GM21526 (cell line): Measurements from ENCODE around the gene CAB39L.

Source experiments
- ATAC-seq: cut with Tn5 transposase; IDR thresholded peaks from one replicate; pipeline ENCODE4 v1.9.1; 2021; ENCODE audit warnings: moderate library complexity; ENCODE audit not compliant: unreplicated experiment, low FRiP score

CAB39L gene

DNA sequence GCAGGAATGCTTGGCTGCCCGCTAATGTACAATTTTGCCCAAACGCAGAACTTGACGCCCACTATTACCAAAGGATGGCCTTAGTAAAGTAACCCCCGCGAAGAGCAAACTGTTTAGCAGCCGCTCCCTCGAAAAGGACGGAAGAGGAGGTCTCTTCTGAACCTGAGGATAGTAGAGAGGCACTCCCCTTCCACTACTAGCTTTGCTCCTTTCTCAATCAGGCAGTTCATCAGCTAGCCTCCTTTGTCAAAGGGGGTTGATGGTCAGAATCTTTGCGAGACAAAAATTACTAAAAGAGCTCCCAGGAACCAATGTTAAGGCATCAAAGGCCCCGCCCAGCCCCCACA lies 534 bp downstream of the CAB39L start:
- no peak for ATAC-seq

DNA sequence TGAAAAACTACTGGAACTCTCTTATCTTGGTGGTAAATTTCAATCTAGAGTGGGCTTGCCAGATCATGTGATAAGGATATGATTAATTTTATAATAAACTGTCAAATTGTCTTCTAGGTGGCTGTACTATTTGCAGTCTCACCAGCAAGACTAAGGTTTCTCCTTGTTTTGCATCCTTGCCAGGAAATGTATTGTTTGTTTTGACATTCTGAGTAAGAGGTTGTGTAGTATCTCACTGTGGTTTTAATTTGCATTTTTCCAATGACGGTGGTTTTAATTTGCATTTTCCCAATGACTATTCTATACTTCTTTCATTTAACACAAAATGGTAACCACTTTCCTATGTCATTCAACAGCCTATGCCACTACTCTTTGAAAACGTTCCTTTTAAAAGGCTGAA lies 2.0 kb downstream of the CAB39L start:
- ATAC-seq = no peak

DNA sequence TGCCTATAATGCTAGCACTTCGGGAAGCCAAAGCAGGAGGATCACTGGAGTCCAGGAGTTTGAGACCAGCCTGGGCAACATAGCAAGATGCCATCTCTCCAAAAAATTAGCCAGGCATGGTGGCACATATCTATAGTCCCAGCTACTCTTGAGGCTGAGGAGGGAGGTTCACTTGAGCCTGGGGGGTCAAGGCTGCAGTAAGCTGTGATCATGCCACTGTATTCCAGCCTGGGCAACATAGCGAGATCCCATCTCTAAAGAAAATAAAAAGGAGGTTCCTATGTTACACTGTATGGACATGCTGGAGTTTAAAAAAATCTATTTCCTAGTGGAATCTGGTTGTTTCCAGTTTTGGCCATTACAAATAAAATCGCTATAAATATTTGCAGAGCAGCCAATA lies 2.6 kb downstream of the CAB39L start:
- no peak for ATAC-seq

DNA sequence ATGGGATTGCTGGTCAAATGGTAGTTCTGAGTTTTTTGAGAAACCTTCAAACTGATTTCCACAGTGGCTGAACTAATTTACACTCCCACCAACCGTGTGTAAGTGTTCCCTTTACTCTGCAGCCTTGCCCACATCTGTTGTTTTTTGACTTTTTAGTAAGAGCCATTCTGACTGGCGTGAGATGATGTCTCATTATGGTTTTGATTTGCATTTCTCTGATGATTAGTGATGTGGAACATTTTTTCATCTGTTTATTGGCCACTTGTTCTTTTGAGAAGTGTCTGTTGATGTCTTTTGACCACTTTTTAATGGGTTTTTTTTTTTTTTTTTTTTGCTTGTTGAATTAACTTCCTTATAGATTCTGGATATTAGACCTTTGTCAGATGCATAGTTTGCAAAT lies 4.3 kb downstream of the CAB39L start:
- ATAC-seq = no peak

DNA sequence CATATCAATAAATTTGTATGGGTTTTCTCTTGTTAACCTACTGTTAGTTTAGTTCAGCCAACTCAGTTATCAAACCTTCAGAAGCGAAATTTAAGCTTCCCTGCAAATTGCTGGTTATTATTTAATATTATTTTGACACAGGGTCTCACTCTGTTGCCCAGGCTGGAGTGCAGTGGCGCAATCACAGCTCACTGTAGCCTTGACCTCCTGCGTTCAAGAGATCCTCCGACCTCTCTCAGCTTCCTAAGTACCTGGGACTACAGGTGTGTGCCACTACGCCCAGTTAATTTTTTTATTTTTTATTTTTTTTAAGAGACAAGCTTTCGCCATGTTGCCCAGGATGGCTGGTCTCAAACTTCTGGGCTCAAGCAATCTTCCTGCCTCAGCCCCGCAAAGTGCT lies 6.2 kb downstream of the CAB39L start:
- no peak for ATAC-seq

DNA sequence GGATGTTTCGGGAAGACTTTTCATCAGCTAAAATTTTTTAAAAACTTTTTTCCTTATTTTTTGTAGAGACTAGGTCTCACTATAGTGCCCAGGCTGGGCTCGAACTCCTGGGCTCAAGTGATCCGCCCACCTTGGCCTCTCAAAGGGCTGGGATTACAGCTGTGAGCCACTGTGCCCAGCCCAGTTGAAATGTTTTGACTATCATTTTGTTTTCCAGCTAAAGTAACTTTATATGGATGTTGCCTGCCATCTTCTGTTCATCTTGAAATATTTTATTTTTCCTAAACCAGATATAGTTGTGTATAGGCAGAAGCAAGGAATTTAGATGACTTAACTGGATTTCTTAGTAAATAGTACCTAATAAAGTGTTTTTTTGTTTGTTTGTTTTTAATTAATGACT lies 7.0 kb downstream of the CAB39L start:
- no peak for ATAC-seq

DNA sequence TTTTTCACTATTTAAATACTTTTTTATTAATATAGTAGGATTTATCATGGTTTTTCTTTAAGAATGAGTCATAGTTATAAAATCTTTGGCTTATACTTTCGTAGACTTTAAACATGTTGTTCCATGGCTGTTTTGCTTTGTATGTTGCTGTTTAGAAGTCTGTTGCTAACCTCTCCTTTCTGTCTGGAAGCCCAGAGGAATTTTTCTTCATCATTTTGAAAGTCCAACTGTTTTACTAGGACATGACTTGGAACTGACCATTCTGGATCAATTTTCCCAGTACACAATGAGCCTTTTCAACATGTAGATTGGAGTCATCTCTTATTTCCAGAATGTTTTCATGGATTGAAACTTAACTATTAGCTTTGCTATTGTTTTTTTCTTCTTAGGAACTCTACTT lies 7.9 kb downstream of the CAB39L start:
- no peak for ATAC-seq

DNA sequence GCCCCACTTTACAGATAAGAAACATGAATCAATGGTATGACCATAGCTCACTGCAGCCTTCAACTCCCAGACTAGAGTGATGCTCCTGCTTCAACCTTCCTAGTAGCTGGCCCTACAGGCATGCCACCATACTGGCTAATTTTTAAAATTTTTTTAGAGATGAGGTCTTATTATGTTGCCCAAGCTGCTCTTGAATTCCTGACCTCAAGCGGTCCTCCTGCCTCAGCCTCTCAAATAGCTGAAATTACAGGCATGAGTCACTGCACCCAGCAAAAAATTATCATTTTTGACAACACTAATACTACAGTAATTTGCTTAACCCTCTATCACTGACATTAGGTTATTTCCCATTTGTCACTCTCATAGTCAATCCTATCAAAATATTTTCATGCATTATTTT lies 14.7 kb downstream of the CAB39L start:
- no peak for ATAC-seq

DNA sequence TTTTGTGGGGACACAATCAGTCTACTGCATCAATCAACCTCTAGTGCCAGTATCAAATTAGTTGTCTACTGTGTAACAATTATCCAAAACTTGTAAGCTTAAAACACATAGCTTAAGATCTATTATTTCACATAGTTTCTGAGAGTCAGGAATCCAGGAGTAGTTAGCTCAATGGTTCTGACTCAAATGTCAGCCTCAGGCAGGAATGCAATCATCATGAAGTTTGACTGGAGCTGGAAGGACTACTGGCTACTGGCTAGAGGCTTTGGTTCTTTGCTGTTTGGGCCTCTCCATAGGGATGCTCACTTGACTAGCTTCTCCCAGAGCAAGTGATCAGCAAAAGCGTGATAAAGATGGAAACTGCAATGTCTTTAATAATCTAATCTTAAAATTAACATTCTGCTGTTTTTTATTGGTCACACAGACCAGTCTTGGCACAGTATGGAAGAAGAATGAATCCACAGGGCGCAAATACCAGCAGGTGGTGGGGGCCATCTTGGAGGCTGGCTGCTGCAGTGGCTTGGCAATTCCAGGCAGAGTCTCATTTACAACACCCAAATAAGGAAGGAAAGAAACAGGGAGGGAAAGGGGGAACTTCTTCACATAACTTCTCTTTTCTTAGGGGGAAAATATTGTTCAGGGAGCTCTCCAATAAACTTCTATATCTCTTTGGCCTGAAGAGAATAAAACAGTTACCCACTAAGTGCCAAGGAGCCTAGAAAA lies 15.7 kb downstream of the CAB39L start:
- no peak for ATAC-seq

DNA sequence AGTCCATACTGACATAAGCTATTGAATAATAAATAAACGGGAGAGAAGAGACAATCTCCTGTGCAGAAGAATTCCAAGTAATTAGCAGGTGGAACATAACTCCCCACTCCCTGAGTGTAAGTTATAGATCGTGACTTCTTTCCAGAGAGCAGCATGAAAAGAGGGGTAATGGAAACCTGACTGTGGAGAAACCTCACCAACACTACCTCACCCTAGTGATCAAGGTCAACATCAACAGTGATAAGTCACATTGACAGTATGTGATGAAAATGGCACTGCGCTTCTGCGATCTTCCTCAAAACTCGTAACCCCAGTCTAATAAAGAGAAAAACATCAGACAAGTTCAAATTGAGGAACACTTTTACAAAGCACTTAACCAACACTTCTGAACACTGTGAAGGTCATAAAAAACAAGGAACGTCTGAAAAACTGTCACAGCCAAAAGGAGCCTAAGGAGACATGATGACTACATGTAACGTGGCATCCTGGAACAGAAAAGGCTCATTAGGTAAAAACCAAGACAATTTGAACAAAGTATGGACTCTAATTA lies 19.8 kb downstream of the CAB39L start:
- no peak for ATAC-seq

DNA sequence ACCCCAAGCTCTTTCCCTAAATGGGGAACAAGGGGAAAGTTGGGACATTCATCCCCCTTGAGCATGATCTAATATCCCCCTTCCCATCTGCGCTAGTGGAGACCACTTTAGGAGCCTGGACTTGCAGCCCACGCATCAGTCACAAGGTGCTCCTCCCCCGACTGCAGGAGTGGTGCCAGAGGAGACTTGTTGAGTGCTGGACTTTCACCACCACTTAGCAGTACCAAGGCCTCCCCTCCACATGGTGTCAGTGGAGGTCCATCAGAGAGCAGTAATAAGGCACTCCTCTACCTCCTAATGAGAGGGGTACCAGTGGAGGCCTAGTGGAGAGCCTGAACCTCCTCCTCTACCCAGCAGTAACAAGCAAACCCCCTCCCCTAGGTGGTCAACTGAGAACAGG lies 22.5 kb downstream of the CAB39L start:
- ATAC-seq = no peak

DNA sequence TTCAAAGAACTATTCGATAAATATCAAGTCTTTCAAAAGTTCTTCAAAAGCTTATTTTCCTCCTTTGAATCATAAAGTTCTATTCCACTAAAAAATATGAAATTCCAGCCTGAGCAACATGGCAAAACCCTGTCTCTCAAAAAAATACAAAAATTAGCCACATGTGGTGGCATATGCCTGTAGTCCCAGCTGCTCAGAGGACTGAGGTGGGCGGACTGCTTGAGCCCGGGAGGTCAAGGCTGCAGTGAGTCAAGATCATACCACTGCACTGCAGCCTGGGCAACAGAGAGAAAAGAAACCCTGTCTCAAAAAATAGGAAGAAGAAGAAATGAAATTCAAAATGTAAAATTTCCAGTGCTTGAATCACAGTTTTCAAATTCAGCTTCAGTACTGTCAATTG lies 24.6 kb downstream of the CAB39L start:
- ATAC-seq = no peak

DNA sequence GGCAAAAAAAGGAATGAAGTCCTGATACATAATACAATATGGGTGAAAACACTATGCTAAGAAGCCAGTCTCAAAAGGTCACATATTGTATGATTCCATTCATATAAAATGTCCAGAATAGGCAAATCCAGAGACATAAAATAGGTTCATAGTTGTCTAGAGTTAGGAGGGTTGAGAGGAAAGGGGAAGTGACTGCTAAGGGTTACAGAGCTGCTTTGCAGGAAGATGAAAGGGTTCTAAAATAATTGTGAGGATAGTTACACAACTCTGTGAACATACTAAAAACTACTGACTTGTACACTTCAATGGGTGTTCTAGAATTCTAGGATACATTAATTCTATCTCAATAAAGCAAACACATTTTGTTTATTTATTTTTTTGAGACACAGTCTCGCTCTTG lies 25.7 kb downstream of the CAB39L start:
- no peak for ATAC-seq

DNA sequence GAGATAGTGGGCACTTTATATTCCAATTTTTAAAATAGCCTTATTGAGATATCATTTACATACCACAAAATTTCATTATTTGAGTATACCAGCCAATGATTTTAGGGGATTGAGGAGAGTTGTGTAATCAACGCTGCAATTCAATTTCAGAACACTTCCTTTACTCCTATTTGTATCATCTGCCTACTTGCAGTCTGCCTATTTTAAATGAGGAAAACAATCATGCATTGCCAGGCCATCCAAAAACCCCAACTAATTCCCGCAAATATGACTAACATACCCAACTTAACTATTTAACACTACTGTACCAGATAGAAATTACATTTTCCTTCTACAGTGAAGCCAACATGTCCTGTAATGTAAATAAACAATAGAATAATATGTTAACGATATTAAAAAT lies 26.7 kb downstream of the CAB39L start:
- no peak for ATAC-seq

DNA sequence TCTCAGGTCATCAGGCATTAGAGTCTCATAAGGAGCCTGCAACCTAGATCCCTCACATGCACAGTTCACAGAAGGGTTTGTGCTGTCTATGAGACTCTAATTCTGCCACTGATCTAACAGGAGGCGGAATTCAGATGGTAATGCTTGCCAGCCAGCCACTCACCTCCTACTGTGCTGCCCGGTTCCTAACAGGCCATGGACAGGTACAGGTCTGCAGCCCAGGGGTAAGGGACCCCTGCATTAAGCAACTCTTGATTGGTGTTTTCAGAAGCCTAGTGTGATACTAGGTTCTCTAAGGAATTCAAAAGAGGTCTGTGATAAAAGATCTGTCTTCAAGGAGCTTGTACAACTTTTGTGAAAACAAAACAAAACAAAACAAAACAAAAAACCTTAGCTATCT lies 31.1 kb downstream of the CAB39L start:
- ATAC-seq = no peak

DNA sequence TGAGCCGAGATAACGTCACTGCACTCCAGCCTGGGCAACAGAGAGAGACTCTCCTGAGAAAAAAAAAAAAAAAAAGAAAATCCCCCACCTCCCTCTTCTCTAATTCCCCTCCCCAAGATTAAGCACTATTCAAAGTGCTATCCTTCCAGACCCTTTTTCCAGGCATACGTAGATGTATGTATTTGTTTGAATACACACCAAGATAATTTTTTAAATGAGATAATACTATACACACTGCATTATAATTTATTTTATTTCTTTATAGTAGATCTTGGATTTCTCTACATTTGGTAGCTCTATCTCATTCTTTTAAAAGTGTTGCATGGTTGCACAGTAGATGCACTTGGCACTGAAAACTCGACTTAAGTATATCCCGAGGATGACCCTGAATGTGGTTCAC lies 32.5 kb downstream of the CAB39L start:
- ATAC-seq = no peak

DNA sequence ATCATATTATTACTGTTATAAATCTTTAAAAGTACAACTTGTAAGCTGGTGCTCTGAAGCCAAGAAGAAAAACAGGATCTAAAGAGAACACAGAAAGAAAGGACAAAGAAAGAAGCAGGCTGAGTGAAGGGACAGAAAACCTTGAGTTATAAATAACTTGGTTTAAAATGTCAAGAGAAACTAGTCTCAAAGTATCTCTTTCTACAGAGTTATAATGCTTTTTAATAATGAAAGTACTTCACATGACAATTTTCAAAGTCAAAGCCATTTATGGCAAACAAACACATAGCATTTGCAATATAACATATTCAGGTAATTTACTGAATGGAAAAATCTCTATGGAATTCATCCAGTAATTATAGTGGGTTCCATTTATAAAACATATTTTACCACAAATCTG lies 33.4 kb downstream of the CAB39L start:
- no peak for ATAC-seq

DNA sequence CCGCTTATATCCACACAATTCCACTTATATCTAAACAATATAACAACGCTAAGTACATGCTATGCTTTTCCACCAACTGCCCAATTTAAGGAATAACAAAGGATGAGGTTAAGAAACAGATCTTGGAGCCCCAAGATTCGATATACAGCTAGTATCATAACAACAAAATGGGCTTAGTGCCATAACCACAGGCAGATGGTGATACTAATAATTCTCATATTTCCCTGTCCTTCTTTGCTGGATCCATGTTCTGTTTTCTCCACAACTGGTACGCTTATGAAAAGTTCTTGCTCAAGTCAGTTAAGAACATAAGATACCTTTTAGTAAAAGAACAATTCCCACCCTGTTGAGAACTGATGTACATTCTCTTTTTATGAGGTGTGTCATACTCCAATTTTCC lies 33.9 kb downstream of the CAB39L start:
- ATAC-seq = no peak

DNA sequence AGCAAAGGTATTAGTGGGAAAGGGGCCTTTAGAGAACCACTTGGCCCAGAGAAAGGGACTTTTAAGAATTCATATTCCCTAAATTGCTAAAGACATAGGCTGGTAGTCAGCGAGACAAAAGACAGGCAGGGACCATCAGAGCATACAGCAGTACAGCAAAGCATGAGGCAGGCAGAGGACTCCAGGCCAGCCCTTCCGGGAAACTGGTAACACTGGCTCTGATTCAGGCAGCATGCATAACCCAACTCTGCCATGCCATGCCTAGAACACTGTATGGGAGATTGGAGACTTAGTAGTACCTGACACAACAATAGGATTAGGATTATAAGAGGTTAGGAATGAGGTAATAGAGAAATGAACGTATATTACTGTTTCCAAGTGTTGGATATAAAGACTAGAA lies 34.9 kb downstream of the CAB39L start:
- ATAC-seq = no peak

DNA sequence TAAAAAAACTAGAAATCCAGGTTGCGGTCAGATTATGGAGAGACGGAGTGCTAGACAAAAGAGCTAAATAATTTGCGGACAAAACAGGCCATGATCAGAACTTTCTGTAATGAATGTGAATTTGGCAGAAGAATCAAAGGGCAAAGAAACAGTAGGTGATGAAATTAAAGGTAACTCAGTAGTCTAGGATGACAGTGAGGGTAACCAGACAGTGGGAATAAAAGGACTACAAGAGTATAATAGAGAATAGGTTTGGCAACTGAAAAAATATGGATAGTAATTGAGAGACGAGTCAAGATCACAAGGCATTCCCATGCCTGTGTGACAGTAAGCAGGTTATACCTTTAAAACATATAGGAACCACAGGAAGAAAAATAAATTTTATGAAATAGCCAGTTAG lies 35.9 kb downstream of the CAB39L start:
- no peak for ATAC-seq

DNA sequence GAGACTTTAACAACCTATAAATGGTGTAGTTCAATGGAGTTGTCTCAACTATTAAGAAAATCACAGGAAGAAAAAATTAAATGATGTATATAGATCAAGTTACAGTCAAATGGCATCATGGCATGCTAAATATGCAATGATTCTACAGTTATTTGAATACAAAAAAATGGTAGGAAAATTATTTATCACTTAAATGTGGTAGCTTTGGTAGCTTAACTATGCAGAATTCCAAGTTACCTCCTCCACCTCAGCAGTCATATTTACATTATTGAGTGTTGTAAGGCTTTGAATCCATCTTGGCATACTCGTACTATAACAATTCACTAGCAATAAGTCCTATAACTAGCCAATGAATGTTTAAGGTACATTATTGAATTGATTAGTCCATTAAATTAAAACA lies 36.8 kb downstream of the CAB39L start:
- ATAC-seq = no peak

DNA sequence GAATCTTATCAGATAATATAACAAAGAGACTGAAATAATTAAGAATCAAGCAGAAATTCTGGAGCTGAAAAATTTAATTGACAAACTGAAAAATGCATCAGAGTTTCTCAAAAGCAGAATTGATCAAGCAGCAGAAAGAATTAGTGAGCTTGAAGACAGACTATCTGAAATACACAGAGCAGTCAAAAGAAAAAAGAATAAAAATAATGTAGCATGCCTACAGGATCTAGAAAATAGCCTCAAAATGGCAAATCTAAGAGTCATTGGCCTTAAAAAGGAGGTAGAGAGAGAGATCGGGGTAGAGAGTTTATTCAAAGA lies 39.2 kb downstream of the CAB39L start:
- no peak for ATAC-seq
